ENCODE measurements around the gene RHD. TPM values are rescaled to one million over a fixed set of nuclear protein-coding genes. Genes with fewer than 3 reads are reported as not detected.
"Not testable (repeated sequence)": the region's sequence is repeated elsewhere in the genome, so short reads cannot be mapped to it uniquely, and the experiment has no call there.

The RHD gene
- total RNA-seq, 2 experiments from 2014 or later: not detected

DNA sequence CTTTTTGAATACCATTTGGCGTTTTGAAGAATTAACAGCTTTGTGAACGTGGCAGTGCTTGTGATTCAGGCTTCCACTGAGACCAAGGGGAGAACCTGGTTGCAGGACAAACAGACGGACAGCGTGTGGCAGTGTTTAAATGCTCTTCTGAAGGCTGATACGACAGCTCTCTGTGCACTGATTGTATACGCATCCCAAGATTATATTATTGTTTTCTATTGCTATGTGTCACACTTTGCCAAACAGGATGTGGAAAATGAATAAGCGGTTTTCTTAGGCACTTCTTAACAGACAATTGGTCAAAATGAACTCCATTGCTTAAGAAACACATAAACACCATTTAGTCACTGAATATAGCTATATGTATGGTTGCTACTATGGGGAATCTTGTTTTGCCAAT is 12.5 kb upstream of the RHD start:
- H4K20me1 ChIP-seq (ENCODE audit: insufficient read depth, low read length); CTCF ChIA-PET (ENCODE audit: unreplicated experiment); H3K9me3 ChIP-seq (ENCODE audit: low read length); H3K4me1 ChIP-seq (ENCODE audit: insufficient read depth, low read length, poor library complexity, severe bottlenecking); H3K36me3 ChIP-seq (ENCODE audit: insufficient read depth, low read length); H2AFZ ChIP-seq (ENCODE audit: low read length); H3K4me2 ChIP-seq (ENCODE audit: low read length); H3K4me3 ChIP-seq (ENCODE audit: low read depth, low read length, poor library complexity, severe bottlenecking); DNase-seq (ENCODE audit: low spot score); BruUV-seq (replicated peaks); H3K27ac ChIP-seq (ENCODE audit: low read depth, low read length, poor library complexity, severe bottlenecking); intact Hi-C loops (cut with micrococcal nuclease; ENCODE audit: unreplicated experiment); H3K79me2 ChIP-seq (ENCODE audit: insufficient read depth, low read depth, low read length); POLR2A ChIA-PET; H3K9me2 ChIP-seq (ENCODE audit: insufficient read depth, low read length): not testable (repeated sequence)
- TF ChIP-seq, protein P1, sequence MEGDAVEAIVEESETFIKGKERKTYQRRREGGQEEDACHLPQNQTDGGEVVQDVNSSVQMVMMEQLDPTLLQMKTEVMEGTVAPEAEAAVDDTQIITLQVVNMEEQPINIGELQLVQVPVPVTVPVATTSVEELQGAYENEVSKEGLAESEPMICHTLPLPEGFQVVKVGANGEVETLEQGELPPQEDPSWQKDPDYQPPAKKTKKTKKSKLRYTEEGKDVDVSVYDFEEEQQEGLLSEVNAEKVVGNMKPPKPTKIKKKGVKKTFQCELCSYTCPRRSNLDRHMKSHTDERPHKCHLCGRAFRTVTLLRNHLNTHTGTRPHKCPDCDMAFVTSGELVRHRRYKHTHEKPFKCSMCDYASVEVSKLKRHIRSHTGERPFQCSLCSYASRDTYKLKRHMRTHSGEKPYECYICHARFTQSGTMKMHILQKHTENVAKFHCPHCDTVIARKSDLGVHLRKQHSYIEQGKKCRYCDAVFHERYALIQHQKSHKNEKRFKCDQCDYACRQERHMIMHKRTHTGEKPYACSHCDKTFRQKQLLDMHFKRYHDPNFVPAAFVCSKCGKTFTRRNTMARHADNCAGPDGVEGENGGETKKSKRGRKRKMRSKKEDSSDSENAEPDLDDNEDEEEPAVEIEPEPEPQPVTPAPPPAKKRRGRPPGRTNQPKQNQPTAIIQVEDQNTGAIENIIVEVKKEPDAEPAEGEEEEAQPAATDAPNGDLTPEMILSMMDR (conservative IDR thresholded peaks at IDR 0.05; ENCODE audit: low read length): peak; percentile 48

DNA sequence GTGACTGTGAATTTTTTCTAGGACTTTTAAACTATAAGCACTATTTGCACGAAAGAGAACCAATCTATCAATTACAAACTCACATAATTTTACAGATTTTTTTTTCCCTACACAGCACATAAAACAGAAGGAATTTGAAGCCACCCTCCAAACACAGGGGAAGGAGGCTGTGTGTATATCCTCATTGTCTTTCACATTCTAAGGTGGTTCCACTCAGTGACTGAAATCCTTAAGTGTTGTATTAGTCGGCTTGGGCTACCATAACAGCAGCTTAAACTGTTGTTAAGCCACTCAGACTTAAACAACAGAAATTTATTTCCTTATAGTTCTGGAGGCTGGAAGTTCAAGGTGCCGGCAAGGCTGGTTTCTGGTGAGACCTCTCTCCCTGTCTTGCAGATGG is 12.0 kb upstream of the RHD start:
- H4K20me1 ChIP-seq (ENCODE audit: insufficient read depth, low read length); BruUV-seq (replicated peaks); H3K4me3 ChIP-seq (ENCODE audit: low read depth, low read length, poor library complexity, severe bottlenecking); H3K27ac ChIP-seq (ENCODE audit: low read depth, low read length, poor library complexity, severe bottlenecking); H3K36me3 ChIP-seq (ENCODE audit: insufficient read depth, low read length); POLR2A ChIA-PET; H3K9me2 ChIP-seq (ENCODE audit: insufficient read depth, low read length); CTCF ChIA-PET (ENCODE audit: unreplicated experiment); H3K9me3 ChIP-seq (ENCODE audit: low read length); H2AFZ ChIP-seq (ENCODE audit: low read length); H3K4me2 ChIP-seq (ENCODE audit: low read length); H3K79me2 ChIP-seq (ENCODE audit: insufficient read depth, low read depth, low read length); intact Hi-C loops (cut with micrococcal nuclease; ENCODE audit: unreplicated experiment); DNase-seq (ENCODE audit: low spot score); H3K4me1 ChIP-seq (ENCODE audit: insufficient read depth, low read length, poor library complexity, severe bottlenecking): not testable (repeated sequence)

DNA sequence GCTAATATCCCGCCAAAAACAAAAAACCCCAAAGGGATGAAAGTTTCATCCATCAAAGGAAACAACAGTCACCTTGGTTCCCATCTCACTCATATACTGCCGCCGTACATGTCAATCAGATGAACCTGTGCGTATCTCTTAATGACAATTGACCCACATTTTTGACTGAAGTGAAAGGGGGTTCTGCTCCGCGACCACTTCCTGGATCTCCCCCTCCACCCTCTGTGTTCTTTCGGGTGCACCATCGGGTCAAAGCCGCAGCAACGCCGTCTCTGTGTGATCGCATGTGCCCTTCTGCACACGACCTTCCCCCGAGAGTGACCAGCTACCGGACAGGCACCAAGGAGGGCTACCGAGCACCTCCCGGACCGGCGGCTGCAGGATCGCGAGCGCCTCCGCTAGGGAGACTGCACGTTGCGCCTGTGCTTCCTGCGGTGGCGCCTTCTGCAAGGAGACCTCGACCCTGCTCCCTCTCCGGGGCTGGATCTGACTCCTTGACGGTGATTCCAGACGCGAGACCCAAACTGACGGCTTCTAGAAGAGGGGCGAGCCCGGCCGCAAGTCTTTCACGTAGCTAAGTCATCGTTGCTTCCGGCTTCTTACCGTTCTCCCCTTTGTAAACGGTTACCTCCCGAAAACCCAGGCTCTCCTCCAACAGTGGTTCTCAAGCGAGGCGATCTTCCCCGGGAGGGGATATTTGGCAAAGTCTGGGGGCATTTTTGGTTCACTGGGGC is 5.6 kb upstream of the RHD start:
- POLR2A ChIA-PET; BruUV-seq (replicated peaks); intact Hi-C loops (cut with micrococcal nuclease; ENCODE audit: unreplicated experiment); H3K27ac ChIP-seq (ENCODE audit: low read depth, low read length, poor library complexity, severe bottlenecking); H3K9me3 ChIP-seq (ENCODE audit: low read length); H4K20me1 ChIP-seq (ENCODE audit: insufficient read depth, low read length); H3K9me2 ChIP-seq (ENCODE audit: insufficient read depth, low read length); H2AFZ ChIP-seq (ENCODE audit: low read length); CTCF ChIA-PET (ENCODE audit: unreplicated experiment); H3K79me2 ChIP-seq (ENCODE audit: insufficient read depth, low read depth, low read length); H3K36me3 ChIP-seq (ENCODE audit: insufficient read depth, low read length); H3K4me1 ChIP-seq (ENCODE audit: insufficient read depth, low read length, poor library complexity, severe bottlenecking): not testable (repeated sequence)
- peak overlapping the region; percentile 69 for H3K4me3 ChIP-seq (ENCODE audit: low read depth, low read length, poor library complexity, severe bottlenecking)
- DNase-seq (ENCODE audit: low spot score): peak; percentile 21
- peak overlapping the region; percentile 60 for H3K4me2 ChIP-seq (ENCODE audit: low read length)

DNA sequence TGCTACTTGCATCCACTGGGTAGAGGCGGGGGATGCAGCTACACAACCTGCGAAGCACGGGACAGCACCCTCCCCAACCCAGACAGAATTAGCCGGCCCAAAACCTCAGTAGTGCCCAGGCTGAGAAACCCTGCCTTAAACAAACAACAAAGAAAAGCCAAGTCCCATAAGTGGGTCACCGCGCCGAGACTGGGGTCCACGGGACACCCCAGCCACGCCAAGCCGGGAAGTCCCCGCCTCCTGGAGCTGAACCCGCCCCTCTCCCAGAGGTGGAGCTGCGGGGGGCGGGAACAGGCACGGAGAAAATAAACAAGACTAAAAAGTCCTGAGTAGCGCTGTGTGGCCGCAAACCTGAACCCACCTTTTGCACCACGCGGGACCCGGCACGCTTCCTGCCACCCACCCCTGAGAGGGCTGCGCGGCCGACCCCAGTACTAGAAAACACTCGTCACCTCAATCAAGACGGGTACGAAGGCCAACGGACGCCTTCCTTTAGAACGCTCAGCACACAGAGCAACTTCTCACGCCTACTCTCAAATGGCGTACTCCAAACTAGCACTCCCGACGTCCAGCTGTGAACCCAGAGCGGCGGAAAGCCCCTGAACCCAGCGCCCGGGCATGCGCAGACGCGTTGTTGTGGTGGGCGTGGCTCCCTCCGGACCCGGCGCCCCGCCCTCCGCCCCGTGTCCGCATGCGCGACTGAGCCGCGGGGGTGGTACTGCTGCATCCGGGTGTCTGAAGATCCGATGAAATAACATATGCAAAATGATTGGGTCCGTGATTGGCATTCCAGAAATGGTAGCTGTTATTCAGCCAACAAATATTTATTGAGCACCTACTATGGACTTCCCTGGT is 4.8 kb upstream of the RHD start:
- Histone ChIP-seq H2AFZ (ENCODE audit: low read length) (peak overlapping the region; percentile 92; the same call in 1 of the 2 replicates), H3K4me3 (ENCODE audit: low read depth, low read length, poor library complexity, severe bottlenecking) (peak overlapping the region; percentile 65), H3K4me2 (ENCODE audit: low read length) (peak overlapping the region; percentile 59), H3K27ac (ENCODE audit: low read depth, low read length, poor library complexity, severe bottlenecking) (peak overlapping the region; percentile 58)
- TSS peak; percentile 66 for BruUV-seq (replicated peaks)
- H3K9me3 ChIP-seq (ENCODE audit: low read length); H4K20me1 ChIP-seq (ENCODE audit: insufficient read depth, low read length); intact Hi-C loops (cut with micrococcal nuclease; ENCODE audit: unreplicated experiment); H3K4me1 ChIP-seq (ENCODE audit: insufficient read depth, low read length, poor library complexity, severe bottlenecking); POLR2A ChIA-PET; H3K36me3 ChIP-seq (ENCODE audit: insufficient read depth, low read length); H3K9me2 ChIP-seq (ENCODE audit: insufficient read depth, low read length); H3K79me2 ChIP-seq (ENCODE audit: insufficient read depth, low read depth, low read length); CTCF ChIA-PET (ENCODE audit: unreplicated experiment): not testable (repeated sequence)
- peak; percentile 76 for DNase-seq (ENCODE audit: low spot score)

DNA sequence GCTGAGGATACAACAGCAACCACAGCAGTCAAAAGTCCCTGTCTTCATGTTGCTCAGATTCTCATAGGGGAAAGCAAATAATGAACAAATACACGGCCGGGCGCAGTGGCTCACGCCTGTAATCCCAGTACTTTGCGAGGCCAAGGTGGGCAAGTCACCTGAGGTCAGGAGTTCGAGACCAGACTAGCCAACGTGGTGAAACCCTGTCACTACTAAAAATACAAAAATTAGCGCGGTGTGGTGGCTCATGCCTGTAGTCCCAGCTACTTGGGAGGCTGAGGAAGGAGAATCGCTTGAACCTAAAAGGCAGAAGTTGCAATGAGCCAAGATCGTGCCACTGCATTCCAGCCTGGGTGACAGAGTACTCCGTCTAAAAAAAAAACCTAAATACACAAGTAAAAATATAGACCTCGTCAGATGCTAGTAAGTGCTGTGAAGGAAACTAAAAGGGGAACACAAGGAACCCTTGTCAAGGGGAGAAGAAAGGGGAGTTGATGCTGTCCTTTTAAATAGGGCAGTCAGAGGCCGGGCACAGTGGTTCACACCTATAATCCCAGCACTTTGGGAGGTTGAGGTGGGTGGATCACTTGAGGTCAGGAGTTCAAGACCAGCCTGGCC is 4.1 kb upstream of the RHD start:
- H3K36me3 ChIP-seq (ENCODE audit: insufficient read depth, low read length); CTCF ChIA-PET (ENCODE audit: unreplicated experiment); H3K4me1 ChIP-seq (ENCODE audit: insufficient read depth, low read length, poor library complexity, severe bottlenecking); H3K9me2 ChIP-seq (ENCODE audit: insufficient read depth, low read length); H3K9me3 ChIP-seq (ENCODE audit: low read length); BruUV-seq (replicated peaks); H4K20me1 ChIP-seq (ENCODE audit: insufficient read depth, low read length); DNase-seq (ENCODE audit: low spot score); H3K79me2 ChIP-seq (ENCODE audit: insufficient read depth, low read depth, low read length); intact Hi-C loops (cut with micrococcal nuclease; ENCODE audit: unreplicated experiment): not testable (repeated sequence)
- peak overlapping the region; percentile 59; the same call in 1 of the 2 replicates for H3K4me2 ChIP-seq (ENCODE audit: low read length)
- peak overlapping the region; percentile 65 for H3K4me3 ChIP-seq (ENCODE audit: low read depth, low read length, poor library complexity, severe bottlenecking)
- POLR2A ChIA-PET: interaction anchor here (0.7 kb wide), 2 partner anchors 38 to 438 kb away, joined by 3 read pairs; no protein-coding TSS in a partner anchor
- peak overlapping the region; percentile 58 for H3K27ac ChIP-seq (ENCODE audit: low read depth, low read length, poor library complexity, severe bottlenecking)
- H2AFZ ChIP-seq (ENCODE audit: low read length): peak overlapping the region; percentile 92; the same call in 1 of the 2 replicates
